HCT116 (cell line): ENCODE results near the gene KLRC3. TPM values are rescaled to one million over a fixed set of nuclear protein-coding genes. Genes with fewer than 3 reads are reported as not detected.

Experiments used
- ATAC-seq: fragments of 200-7000 bp; cut with Tn5 transposase; 2 replicates; pipeline ENCODE4 v1.9.1; 2020; ENCODE audit warnings: mild to moderate bottlenecking, moderate library complexity
- BruUV-seq: library from RNA; stranded (reverse); fragments of 400-500 nt; replicated peaks from 2 replicates; lab custom pipeline; 2021; lab: Mats Ljungman, UMichigan
- CTCF ChIA-PET: fragments of 300-600 bp; sonication (Branson Sonifier 250); formaldehyde crosslinking; loops from one replicate; lab custom pipeline; 2021; ENCODE audit warnings: antibody characterized with exemption; lab: Charles Lee
- POLR2A ChIA-PET: fragments of 300-600, 350-600 bp; sonication (Branson Sonifier 250); formaldehyde crosslinking; loops from one replicate; lab custom pipeline; 2021; ENCODE audit warnings: antibody characterized with exemption; lab: Charles Lee
- RAD21 ChIA-PET, 2 experiments: fragments of 300-600 bp; sonication (Branson Sonifier 250); formaldehyde crosslinking; loops; one replicate each; lab custom pipeline; 2023; ENCODE audit warnings: low total read pairs in 2 of 2; ENCODE audit not compliant: uncharacterized antibody in 2 of 2, unreplicated experiment in 2 of 2, low non-redundant PET in 1 of 2; lab: Charles Lee
- DNase-seq: peaks from one replicate; pipeline ENCODE4 v3.0.0-alpha.2; 2010; ENCODE audit warnings: low read depth, low spot score
- H2AFZ ChIP-seq: fragments of 200-600 bp; shearing (Covaris generic), sonication (generic); 2 replicates; pipeline ENCODE4 v1.6.1; 2017; ENCODE audit warnings: low read depth, mixed run types, mixed read lengths, antibody characterized with exemption, low read length; ENCODE audit not compliant: poor library complexity, severe bottlenecking
- H3K27ac ChIP-seq: 2 replicates; pipeline ENCODE4 v1.5.1; 2012; ENCODE audit warnings: low read depth, low read length
- H3K27me3 ChIP-seq: fragments of 200-600 bp; sonication (generic); 2 replicates; pipeline ENCODE4 v1.6.1; 2016; ENCODE audit warnings: mixed run types, low read length, mixed read lengths; ENCODE audit not compliant: insufficient read depth
- H3K36me3 ChIP-seq, 2 experiments: fragments of 200-500 bp in 1 of 2; fragments of 200-600 bp in 1 of 2; sonication (Bioruptor generic) in 1 of 2; sonication (generic) in 1 of 2; 2 replicates each; pipeline versions ENCODE4 v1.5.1 to v1.6.1; 2014 to 2016; ENCODE audit warnings: low read length in 2 of 2, inconsistent platforms in 1 of 2, mixed read lengths in 1 of 2, mixed run types in 1 of 2; ENCODE audit not compliant: insufficient read depth in 2 of 2, control insufficient read depth in 1 of 2
- H3K4me1 ChIP-seq, 2 experiments: fragments of 200-600 bp in 1 of 2; sonication (generic) in 1 of 2; 2 replicates each; pipeline versions ENCODE4 v1.5.1 to v1.6.1; 2012 to 2017; ENCODE audit warnings: low read length in 2 of 2, inconsistent platforms in 1 of 2, mild to moderate bottlenecking in 1 of 2, mixed read lengths in 1 of 2, mixed run types in 1 of 2, moderate library complexity in 1 of 2; ENCODE audit not compliant: insufficient read depth in 2 of 2, control insufficient read depth in 1 of 2
- H3K4me2 ChIP-seq: fragments of 200-600 bp; sonication (generic); 2 replicates; pipeline ENCODE4 v1.6.1; 2017; ENCODE audit warnings: mixed run types, low read length, mixed read lengths
- H3K4me3 ChIP-seq, 2 experiments: fragments of 200-600 bp in 1 of 2; sonication (generic) in 1 of 2; replicated peaks in 1 of 2; 2 replicates each; pipeline ENCODE4 v1.5.1; 2011 to 2016; ENCODE audit warnings: low read length in 2 of 2, control low read depth in 1 of 2, low read depth in 1 of 2, mild to moderate bottlenecking in 1 of 2, mixed read lengths in 1 of 2, mixed run types in 1 of 2
- H3K79me2 ChIP-seq: fragments of 200-600 bp; sonication (generic); 2 replicates; pipeline ENCODE4 v1.6.1; 2017; ENCODE audit warnings: mild to moderate bottlenecking, mixed run types, low read length, moderate library complexity, mixed read lengths; ENCODE audit not compliant: insufficient read depth
- H3K9ac ChIP-seq: fragments of 200-600 bp; sonication (generic); 2 replicates; pipeline ENCODE4 v1.6.1; 2016; ENCODE audit warnings: low read length, mixed read lengths
- H3K9me2 ChIP-seq: fragments of 200-600 bp; sonication (generic), shearing (Covaris generic); 2 replicates; pipeline ENCODE4 v1.6.1; 2017; ENCODE audit warnings: mixed run types, mild to moderate bottlenecking, moderate library complexity; ENCODE audit not compliant: insufficient read depth
- H3K9me3 ChIP-seq, 2 experiments: fragments of 200-500 bp in 1 of 2; fragments of 200-600 bp in 1 of 2; sonication (Bioruptor generic) in 1 of 2; sonication (generic) in 1 of 2; 2 replicates each; pipeline ENCODE4 v1.6.1; 2014 to 2017; ENCODE audit warnings: low read length in 2 of 2, mixed read lengths in 2 of 2, inconsistent platforms in 1 of 2, low read depth in 1 of 2, mild to moderate bottlenecking in 1 of 2, mixed run types in 1 of 2, moderate library complexity in 1 of 2; ENCODE audit not compliant: control insufficient read depth in 1 of 2, insufficient read depth in 1 of 2
- H4K20me1 ChIP-seq: fragments of 200-600 bp; sonication (generic), shearing (Covaris generic); 2 replicates; pipeline ENCODE4 v1.6.1; 2017; ENCODE audit warnings: mixed run types, mild to moderate bottlenecking, moderate library complexity; ENCODE audit not compliant: insufficient read depth
- CEBPB ChIP-seq: IDR thresholded peaks from 2 replicates; pipeline ENCODE4 v1.6.1; 2012; ENCODE audit warnings: low read depth
- CTCF ChIP-seq, 3 experiments: fragments of 200-600 bp in 1 of 3; sonication (generic) in 1 of 3; IDR thresholded peaks in 2 of 3; conservative IDR thresholded peaks in 1 of 3; 2 replicates each; pipeline ENCODE4 v1.5.1; 2012 to 2017; ENCODE audit warnings: low read depth in 2 of 3, low read length in 2 of 3, antibody characterized with exemption in 1 of 3, borderline replicate concordance in 1 of 3, control low read depth in 1 of 3, mild to moderate bottlenecking in 1 of 3, mixed read lengths in 1 of 3, mixed run types in 1 of 3, moderate library complexity in 1 of 3; ENCODE audit not compliant: insufficient read depth in 1 of 3
- EGR1 ChIP-seq: IDR thresholded peaks from 2 replicates; pipeline ENCODE4 v1.6.1; 2012; ENCODE audit warnings: low read depth
- ELF1 ChIP-seq: IDR thresholded peaks from 2 replicates; pipeline ENCODE4 v1.6.1; 2012; ENCODE audit warnings: low read depth, borderline replicate concordance
- EZH2 ChIP-seq: fragments of 200-600 bp; sonication (generic); IDR thresholded peaks from 2 replicates; pipeline ENCODE4 v1.6.1; 2017; ENCODE audit warnings: antibody characterized with exemption, mixed run types
- EZH2phosphoT487 ChIP-seq: fragments of 200-600 bp; IDR thresholded peaks from 2 replicates; pipeline ENCODE4 v1.6.1; 2018; ENCODE audit warnings: antibody characterized with exemption, borderline replicate concordance
- FOSL1 ChIP-seq: IDR thresholded peaks from 2 replicates; pipeline ENCODE4 v1.6.1; 2012; ENCODE audit warnings: low read depth
- JUND ChIP-seq: IDR thresholded peaks from 2 replicates; pipeline ENCODE4 v1.6.1; 2012
- POLR2A ChIP-seq: IDR thresholded peaks from 2 replicates; pipeline ENCODE4 v1.7.0; 2011; ENCODE audit warnings: borderline replicate concordance; ENCODE audit not compliant: insufficient read depth, insufficient read length; ENCODE audit errors: extremely low read depth
- POLR2AphosphoS5 ChIP-seq: IDR thresholded peaks from 2 replicates; pipeline ENCODE4 v1.6.1; 2011; ENCODE audit warnings: mild to moderate bottlenecking, low read depth, low read length, moderate library complexity
- RAD21 ChIP-seq: IDR thresholded peaks from 2 replicates; pipeline ENCODE4 v1.6.1; 2012; ENCODE audit warnings: low read depth, mild to moderate bottlenecking
- SIN3A ChIP-seq: IDR thresholded peaks from 2 replicates; pipeline ENCODE4 v1.6.1; 2012; ENCODE audit warnings: low read depth
- SRF ChIP-seq: IDR thresholded peaks from 2 replicates; pipeline ENCODE4 v1.6.1; 2012; ENCODE audit warnings: low read depth
- YY1 ChIP-seq: IDR thresholded peaks from 2 replicates; pipeline ENCODE4 v1.6.1; 2011; ENCODE audit warnings: low read length, low read depth, moderate library complexity, mild to moderate bottlenecking; ENCODE audit not compliant: insufficient replicate concordance; ENCODE audit errors: extremely low read depth
- ZBTB33 ChIP-seq: IDR thresholded peaks from 2 replicates; pipeline ENCODE4 v1.6.1; 2011; ENCODE audit warnings: mild to moderate bottlenecking, low read length, moderate library complexity; ENCODE audit not compliant: insufficient replicate concordance; ENCODE audit errors: extremely low read depth
- ZFX ChIP-seq: fragments of 450-650 bp; IDR thresholded peaks from 2 replicates; pipeline ENCODE4 v1.6.1; 2017
- ZNF274 ChIP-seq: fragments of 200-500 bp; sonication (Bioruptor generic); IDR thresholded peaks from 2 replicates; pipeline ENCODE4 v1.6.1; 2014; ENCODE audit warnings: mild to moderate bottlenecking, low read depth, low read length, inconsistent platforms
- intact Hi-C: fragments of 100-400 bp; cut with micrococcal nuclease; formaldehyde crosslinking; loops from 2 replicates; pipeline ENCODE4 v1.10.0; 2022
- total RNA-seq: library from RNA; stranded (reverse); gene quantifications from one replicate; pipeline ENCODE4 v1.2.1, GENCODE V29; 2021; ENCODE audit not compliant: unreplicated experiment
- TF ChIP-seq, protein P1 (sequence below): IDR thresholded peaks from 2 replicates; pipeline ENCODE4 v1.6.1; 2012
- TF ChIP-seq, protein P2 (sequence below): IDR thresholded peaks from 2 replicates; pipeline ENCODE4 v1.6.1; 2012; ENCODE audit warnings: low read depth
- TF ChIP-seq, protein P3 (sequence below): IDR thresholded peaks from 2 replicates; pipeline ENCODE4 v1.6.1; 2012

Gene KLRC3
- total RNA-seq, 1 experiment from 2014 or later: 1.8 TPM

DNA sequence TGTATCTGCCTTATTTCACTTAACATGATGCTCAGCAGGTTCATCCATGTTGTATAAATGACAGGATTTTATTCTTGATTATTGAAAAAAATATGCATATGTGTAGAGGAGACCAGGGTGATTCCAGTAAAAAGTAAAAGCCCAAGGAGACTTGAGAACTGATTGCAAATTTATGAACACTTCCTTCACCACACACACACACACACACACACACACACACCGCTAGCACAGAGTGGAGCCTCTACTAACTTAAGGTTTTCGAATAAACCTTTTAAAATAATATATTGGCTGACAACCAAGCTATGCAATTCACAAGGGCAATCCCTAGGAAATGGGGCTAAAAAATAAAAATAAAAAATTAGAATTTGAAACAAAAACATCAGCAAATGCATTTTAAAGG, 22.2 kb downstream of the KLRC3 start:
- DNase-seq (no peak), ATAC-seq (no peak)
- Histone ChIP-seq H3K9me3 (no peaks in the 10 kb centered on the region), H3K36me3 (no peaks in the 10 kb centered on the region), H3K27me3 (no peaks in the 10 kb centered on the region), H3K4me2 (no peak overlapping the region), H3K27ac (no peak overlapping the region), H3K4me3 (no peak overlapping the region), H2AFZ (no peak overlapping the region), H4K20me1 (no peaks in the 10 kb centered on the region), H3K79me2 (no peaks in the 10 kb centered on the region), H3K9ac (no peak overlapping the region), H3K4me1 (peaks cover 3 to 30% of the 10 kb centered on the region in 2 experiments; a peak in 3 of 4 replicates), H3K9me2 (no peaks in the 10 kb centered on the region)
- ChIA-PET CTCF (interaction anchor here (1.4 kb wide), 1 partner anchor 13 kb away, joined by 3 read pairs; no protein-coding TSS in a partner anchor), POLR2A (no interaction called here), RAD21 (no interaction called here)
- no peak for TF ChIP-seq EZH2phosphoT487
- TF ChIP-seq POLR2A: no peak
- TF ChIP-seq, protein P1, sequence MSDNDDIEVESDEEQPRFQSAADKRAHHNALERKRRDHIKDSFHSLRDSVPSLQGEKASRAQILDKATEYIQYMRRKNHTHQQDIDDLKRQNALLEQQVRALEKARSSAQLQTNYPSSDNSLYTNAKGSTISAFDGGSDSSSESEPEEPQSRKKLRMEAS: no peak
- TF ChIP-seq ZFX: no peak
- no peak for TF ChIP-seq SIN3A
- TF ChIP-seq, protein P2, sequence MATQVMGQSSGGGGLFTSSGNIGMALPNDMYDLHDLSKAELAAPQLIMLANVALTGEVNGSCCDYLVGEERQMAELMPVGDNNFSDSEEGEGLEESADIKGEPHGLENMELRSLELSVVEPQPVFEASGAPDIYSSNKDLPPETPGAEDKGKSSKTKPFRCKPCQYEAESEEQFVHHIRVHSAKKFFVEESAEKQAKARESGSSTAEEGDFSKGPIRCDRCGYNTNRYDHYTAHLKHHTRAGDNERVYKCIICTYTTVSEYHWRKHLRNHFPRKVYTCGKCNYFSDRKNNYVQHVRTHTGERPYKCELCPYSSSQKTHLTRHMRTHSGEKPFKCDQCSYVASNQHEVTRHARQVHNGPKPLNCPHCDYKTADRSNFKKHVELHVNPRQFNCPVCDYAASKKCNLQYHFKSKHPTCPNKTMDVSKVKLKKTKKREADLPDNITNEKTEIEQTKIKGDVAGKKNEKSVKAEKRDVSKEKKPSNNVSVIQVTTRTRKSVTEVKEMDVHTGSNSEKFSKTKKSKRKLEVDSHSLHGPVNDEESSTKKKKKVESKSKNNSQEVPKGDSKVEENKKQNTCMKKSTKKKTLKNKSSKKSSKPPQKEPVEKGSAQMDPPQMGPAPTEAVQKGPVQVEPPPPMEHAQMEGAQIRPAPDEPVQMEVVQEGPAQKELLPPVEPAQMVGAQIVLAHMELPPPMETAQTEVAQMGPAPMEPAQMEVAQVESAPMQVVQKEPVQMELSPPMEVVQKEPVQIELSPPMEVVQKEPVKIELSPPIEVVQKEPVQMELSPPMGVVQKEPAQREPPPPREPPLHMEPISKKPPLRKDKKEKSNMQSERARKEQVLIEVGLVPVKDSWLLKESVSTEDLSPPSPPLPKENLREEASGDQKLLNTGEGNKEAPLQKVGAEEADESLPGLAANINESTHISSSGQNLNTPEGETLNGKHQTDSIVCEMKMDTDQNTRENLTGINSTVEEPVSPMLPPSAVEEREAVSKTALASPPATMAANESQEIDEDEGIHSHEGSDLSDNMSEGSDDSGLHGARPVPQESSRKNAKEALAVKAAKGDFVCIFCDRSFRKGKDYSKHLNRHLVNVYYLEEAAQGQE: no peak
- no peak for TF ChIP-seq CTCF (IDR thresholded peaks at IDR 0.05 in 2 of 3, conservative IDR thresholded peaks at IDR 0.05 in 1 of 3; ENCODE audit: borderline replicate concordance in 1 of 3, insufficient read depth in 1 of 3, low read depth in 2 of 3, low read length in 2 of 3)
- TF ChIP-seq POLR2AphosphoS5: no peak
- no peak for TF ChIP-seq EGR1
- no peak for TF ChIP-seq YY1
- no peak for TF ChIP-seq ZNF274
- no peak for TF ChIP-seq RAD21
- TF ChIP-seq SRF: no peak
- no peak for TF ChIP-seq CEBPB
- TF ChIP-seq, protein P3, sequence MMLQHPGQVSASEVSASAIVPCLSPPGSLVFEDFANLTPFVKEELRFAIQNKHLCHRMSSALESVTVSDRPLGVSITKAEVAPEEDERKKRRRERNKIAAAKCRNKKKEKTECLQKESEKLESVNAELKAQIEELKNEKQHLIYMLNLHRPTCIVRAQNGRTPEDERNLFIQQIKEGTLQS: no peak
- TF ChIP-seq FOSL1: no peak
- no peak for TF ChIP-seq EZH2
- no peak for TF ChIP-seq JUND
- no peak for TF ChIP-seq ELF1
- TF ChIP-seq ZBTB33: no peak
- BruUV-seq: no TSS peak
- intact Hi-C loops: no loop called here
